A549 (cell line): ENCODE measurements around the gene LRRC3. TPM values are rescaled to one million over a fixed set of nuclear protein-coding genes. Genes with fewer than 3 reads are reported as not detected.

Source experiments
- ATAC-seq, 2 experiments: fragments of 200-7000 bp in 1 of 2; fragments of >200 bp in 1 of 2; cut with Nextera tagmentation in 1 of 2; cut with Tn5 transposase in 1 of 2; 3 replicates each; pipeline versions ENCODE4 v1.8.0 to v1.9.1; 2018 to 2020; ENCODE audit warnings: mild to moderate bottlenecking in 1 of 2, moderate library complexity in 1 of 2
- CTCF ChIA-PET: fragments of 300-600 bp; sonication (Branson Sonifier 250); formaldehyde crosslinking; extraction: SDS; loops from one replicate; lab custom pipeline; 2021; ENCODE audit warnings: antibody characterized with exemption, inconsistent platforms; lab: Yijun Ruan, JAX
- POLR2A ChIA-PET: fragments of 350-600 bp; formaldehyde crosslinking; extraction: SDS; loops from one replicate; lab custom pipeline; 2021; ENCODE audit warnings: antibody characterized with exemption, inconsistent platforms; lab: Yijun Ruan, JAX
- DNase-seq, 2 experiments: peaks; one replicate each; pipeline versions ENCODE4 v3.0.0 to v3.0.0-alpha.2; 2011 to 2016; ENCODE audit warnings: low read depth in 1 of 2, low spot score in 1 of 2
- FAIRE-seq: peaks from 2 replicates; lab custom pipeline; 2011; peaks lifted over from hg19 to GRCh38; lab: Jason Lieb, UNC
- H3K27ac ChIP-seq, 2 experiments: fragments of >200 bp; sonication (Bioruptor Twin); formaldehyde crosslinking; 3 replicates each; pipeline ENCODE4 v1.5.1; 2016 to 2017
- H3K4me1 ChIP-seq: fragments of >200 bp; sonication (Bioruptor Twin); formaldehyde crosslinking; 3 replicates; pipeline ENCODE4 v1.6.1; 2016
- H3K4me2 ChIP-seq: fragments of >200 bp; sonication (Bioruptor Twin); formaldehyde crosslinking; 3 replicates; pipeline ENCODE4 v1.6.1; 2016
- H3K4me3 ChIP-seq: fragments of >200 bp; sonication (Bioruptor Twin); formaldehyde crosslinking; 3 replicates; pipeline ENCODE4 v1.5.1; 2016
- H3K9me3 ChIP-seq: fragments of >200 bp; sonication (Bioruptor Twin); formaldehyde crosslinking; 3 replicates; pipeline ENCODE4 v1.6.1; 2016
- BCL3 ChIP-seq: fragments of >200 bp; sonication (Bioruptor Twin); formaldehyde crosslinking; IDR thresholded peaks from 3 replicates; pipeline ENCODE4 v1.6.1; 2016
- BHLHE40 ChIP-seq: IDR thresholded peaks from 2 replicates; pipeline ENCODE4 v1.6.1; 2012; ENCODE audit warnings: low read depth, low read length, inconsistent platforms
- CBX8 ChIP-seq: fragments of 200-600 bp; sonication (generic); IDR thresholded peaks from 2 replicates; pipeline ENCODE4 v1.6.1; 2016
- CHD2 ChIP-seq: fragments of 150-350 bp; IDR thresholded peaks from 2 replicates; pipeline ENCODE4 v1.6.1; 2014; ENCODE audit warnings: low read length; ENCODE audit not compliant: partially characterized antibody
- CHD4 ChIP-seq: fragments of 200-600 bp; sonication (generic); IDR thresholded peaks from 2 replicates; pipeline ENCODE4 v1.6.1; 2016; ENCODE audit warnings: antibody characterized with exemption, mild to moderate bottlenecking, borderline replicate concordance
- E2F6 ChIP-seq: IDR thresholded peaks from 2 replicates; pipeline ENCODE4 v1.6.1; 2012; ENCODE audit warnings: low read depth, borderline replicate concordance
- EHF ChIP-seq: fragments of 250-450 bp; sonication (Bioruptor Pico); IDR thresholded peaks from 2 replicates; pipeline ENCODE4 v1.5.0; 2020; ENCODE audit warnings: mild to moderate bottlenecking
- EHMT2 ChIP-seq: fragments of 200-600 bp; sonication (generic); IDR thresholded peaks from 2 replicates; pipeline ENCODE4 v1.6.1; 2016; ENCODE audit warnings: antibody characterized with exemption, low read depth, mild to moderate bottlenecking, moderate library complexity
- FOSB ChIP-seq: fragments of 250-450 bp; sonication (Bioruptor Pico); IDR thresholded peaks from 2 replicates; pipeline ENCODE4 v1.5.0; 2020; ENCODE audit warnings: mild to moderate bottlenecking, moderate library complexity
- HDAC2 ChIP-seq: fragments of 200-600 bp; sonication (generic); IDR thresholded peaks from 2 replicates; pipeline ENCODE4 v1.6.1; 2016
- HES2 ChIP-seq: fragments of >200 bp; sonication (Bioruptor Twin); formaldehyde crosslinking; IDR thresholded peaks from 2 replicates; pipeline ENCODE4 v1.6.1; 2016
- HMGXB4 ChIP-seq: fragments of 250-450 bp; sonication (Bioruptor Pico); IDR thresholded peaks from 2 replicates; pipeline ENCODE4 v1.5.0; 2021; ENCODE audit warnings: mild to moderate bottlenecking, moderate library complexity, borderline replicate concordance
- HOXB5 ChIP-seq: fragments of 250-450 bp; sonication (Bioruptor Pico); IDR thresholded peaks from 2 replicates; pipeline ENCODE4 v1.5.0; 2020; ENCODE audit warnings: mild to moderate bottlenecking, moderate library complexity
- JUN ChIP-seq, 2 experiments: fragments of >200 bp; sonication (Bioruptor Twin); formaldehyde crosslinking; IDR thresholded peaks; 2 replicates in 1 of 2; 3 replicates in 1 of 2; pipeline ENCODE4 v1.6.1; 2016 to 2017
- JUNB ChIP-seq: fragments of >200 bp; sonication (Bioruptor Twin); formaldehyde crosslinking; IDR thresholded peaks from 2 replicates; pipeline ENCODE4 v1.6.1; 2016
- KDM1A ChIP-seq: fragments of 200-600 bp; sonication (generic); IDR thresholded peaks from 2 replicates; pipeline ENCODE4 v1.6.1; 2016; ENCODE audit warnings: low read depth, mild to moderate bottlenecking
- MAFK ChIP-seq: fragments of 450-650 bp; IDR thresholded peaks from 2 replicates; pipeline ENCODE4 v1.6.1; 2014; ENCODE audit not compliant: partially characterized antibody
- MAZ ChIP-seq: fragments of 150-350 bp; IDR thresholded peaks from 2 replicates; pipeline ENCODE4 v1.6.1; 2014; ENCODE audit warnings: antibody characterized with exemption, low read depth, low read length, borderline replicate concordance
- MYC ChIP-seq: IDR thresholded peaks from 2 replicates; pipeline ENCODE4 v1.6.1; 2012; ENCODE audit warnings: mild to moderate bottlenecking, inconsistent platforms, low read length, improper control_type of control experiment, borderline replicate concordance
- NR3C1 ChIP-seq: fragments of >200 bp; sonication (Bioruptor Twin); formaldehyde crosslinking; IDR thresholded peaks from 3 replicates; pipeline ENCODE4 v1.6.1; 2017
- RARB ChIP-seq: fragments of 250-450 bp; sonication (Bioruptor Pico); IDR thresholded peaks from 2 replicates; pipeline ENCODE4 v1.8.0; 2021; ENCODE audit warnings: mild to moderate bottlenecking, moderate library complexity
- RCOR1 ChIP-seq: fragments of 150-350 bp; IDR thresholded peaks from 2 replicates; pipeline ENCODE4 v1.6.1; 2014; ENCODE audit warnings: antibody characterized with exemption, low read length, low read depth
- RFX5 ChIP-seq: fragments of 450-650 bp; IDR thresholded peaks from 2 replicates; pipeline ENCODE4 v1.7.1; 2014; ENCODE audit warnings: antibody characterized with exemption, mild to moderate bottlenecking, moderate library complexity
- RNF2 ChIP-seq: fragments of 200-600 bp; sonication (generic); IDR thresholded peaks from 2 replicates; pipeline ENCODE4 v1.6.1; 2016; ENCODE audit warnings: low read depth, mild to moderate bottlenecking, antibody characterized with exemption, moderate library complexity, borderline replicate concordance
- SMC3 ChIP-seq: fragments of >200 bp; sonication (Bioruptor Twin); formaldehyde crosslinking; IDR thresholded peaks from 3 replicates; pipeline ENCODE4 v1.6.1; 2018; ENCODE audit warnings: inconsistent platforms
- TP53 ChIP-seq: fragments of 250-450 bp; sonication (Bioruptor Pico); IDR thresholded peaks from 2 replicates; pipeline ENCODE4 v1.5.0; 2021; ENCODE audit warnings: mild to moderate bottlenecking, moderate library complexity
- ZFP36 ChIP-seq: fragments of 450-650 bp; IDR thresholded peaks from 2 replicates; pipeline ENCODE4 v1.6.1; 2014; ENCODE audit warnings: borderline replicate concordance; ENCODE audit not compliant: partially characterized antibody
- ZSCAN20 ChIP-seq: fragments of 250-450 bp; sonication (Bioruptor Pico); IDR thresholded peaks from 2 replicates; pipeline ENCODE4 v1.8.0; 2022; ENCODE audit warnings: mild to moderate bottlenecking, moderate library complexity
- WGBS: methylation state at CpG from one replicate; pipeline ENCODE4 v1.1.6; 2017; ENCODE audit errors: missing lambda C conversion rate; 5-methylcytosine and 5-hydroxymethylcytosine counted together
- polyA plus RNA-seq, 4 experiments: library from polyadenylated mRNA; depleted of rRNA in 3 of 4; stranded (reverse); fragments of >200 nt; fragmentation: RNase III in 1 of 4; extraction: RNeasy Plus Mini Kit Qiagen cat#74134 plus additional on column Dnase treatment in 1 of 4; gene quantifications; 2 replicates in 3 of 4; 3 replicates in 1 of 4; pipeline ENCODE4 v1.2.3, GENCODE V29; 2011 to 2017
- TF ChIP-seq, protein P1 (sequence below): fragments of 150-350 bp; IDR thresholded peaks from 2 replicates; pipeline ENCODE4 v1.6.1; 2014; ENCODE audit warnings: low read depth, mild to moderate bottlenecking, low read length
- TF ChIP-seq, protein P2 (sequence below): fragments of >200 bp; sonication (Bioruptor Twin); formaldehyde crosslinking; IDR thresholded peaks from 3 replicates; pipeline ENCODE4 v1.5.1; 2016

LRRC3 gene
- polyA plus RNA-seq, 2 of the 4 experiments (the other 2 are of a cell fraction), result 0.59 to 1.1 TPM

GRCh38 chr21:44461005-44461404 lies 5.7 kb downstream of the LRRC3 start (continued):
- no peak for TF ChIP-seq HDAC2

DNA sequence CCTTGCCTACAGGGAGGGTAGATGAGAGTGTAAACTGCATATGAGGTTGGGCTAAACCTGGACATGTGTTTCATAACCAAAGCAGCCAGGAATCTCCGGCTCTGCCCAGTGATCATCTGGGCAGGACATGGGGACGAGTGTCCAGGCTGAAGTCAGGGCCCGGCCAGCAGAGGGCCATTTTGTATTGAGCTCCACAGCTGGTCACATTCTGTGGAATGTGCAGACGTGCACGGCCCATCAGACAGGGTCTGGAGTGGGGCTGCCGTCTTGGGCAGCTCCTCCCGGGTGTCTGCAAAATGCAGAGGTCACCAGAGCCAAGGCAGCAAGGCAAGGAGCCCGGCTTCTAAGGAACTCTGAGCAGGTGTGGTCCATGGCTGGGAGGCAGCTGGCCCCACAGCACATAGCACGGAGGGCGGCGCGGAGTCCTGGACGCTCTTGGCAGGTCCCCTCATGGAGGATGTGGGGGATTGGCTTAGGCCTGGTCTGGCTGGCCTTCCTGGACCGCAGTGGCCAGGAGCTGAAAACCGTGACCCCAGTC lies 6.2 kb downstream of the LRRC3 start:
- Histone ChIP-seq H3K4me3 (no peak overlapping the region), H3K4me1 (no peaks in the 10 kb centered on the region), H3K27ac (no peak overlapping the region), H3K4me2 (no peak overlapping the region), H3K9me3 (no peaks in the 10 kb centered on the region)
- ChIA-PET CTCF (interaction anchor here (0.8 to 1.4 kb wide), 3 partner anchors 9 to 322 kb away, joined by 3 to 5 read pairs (median 4); no protein-coding TSS in a partner anchor), POLR2A (no interaction called here)
- TF ChIP-seq KDM1A (no peak), CBX8 (no peak), NR3C1 (no peak), TP53 (CRISPR knock-in tag) (no peak), MYC (no peak), RCOR1 (no peak), ZFP36 (no peak), HOXB5 (CRISPR knock-in tag) (no peak), JUN (IDR thresholded peaks at IDR 0.05) (no peak), RARB (CRISPR knock-in tag) (no peak), EHF (no peak), ZSCAN20 (CRISPR knock-in tag) (no peak), CHD4 (no peak), MAZ (no peak)
- TF ChIP-seq, protein P1, sequence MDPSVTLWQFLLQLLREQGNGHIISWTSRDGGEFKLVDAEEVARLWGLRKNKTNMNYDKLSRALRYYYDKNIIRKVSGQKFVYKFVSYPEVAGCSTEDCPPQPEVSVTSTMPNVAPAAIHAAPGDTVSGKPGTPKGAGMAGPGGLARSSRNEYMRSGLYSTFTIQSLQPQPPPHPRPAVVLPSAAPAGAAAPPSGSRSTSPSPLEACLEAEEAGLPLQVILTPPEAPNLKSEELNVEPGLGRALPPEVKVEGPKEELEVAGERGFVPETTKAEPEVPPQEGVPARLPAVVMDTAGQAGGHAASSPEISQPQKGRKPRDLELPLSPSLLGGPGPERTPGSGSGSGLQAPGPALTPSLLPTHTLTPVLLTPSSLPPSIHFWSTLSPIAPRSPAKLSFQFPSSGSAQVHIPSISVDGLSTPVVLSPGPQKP, result no peak
- no peak for DNase-seq
- WGBS, result 64% methylated on average over 5 of the region's 15 CpGs
- ATAC-seq, result peak in 1 of 2 experiments; percentile 72; a peak in 3 of 6 replicates
- no peak for FAIRE-seq

- WGBS, result 85% methylated on average over 12 of the region's 25 CpGs
- ATAC-seq (no peak), DNase-seq (no peak), FAIRE-seq (no peak)
- Histone ChIP-seq H3K9me3 (no peaks in the 10 kb centered on the region), H3K27ac (no peak overlapping the region), H3K4me3 (no peak overlapping the region), H3K4me2 (no peak overlapping the region), H3K4me1 (no peaks in the 10 kb centered on the region)
- ChIA-PET CTCF (interaction anchor here (0.8 to 1.4 kb wide), 3 partner anchors 10 to 322 kb away, joined by 3 to 5 read pairs (median 4); no protein-coding TSS in a partner anchor), POLR2A (no interaction called here)
- TF ChIP-seq CHD2 (no peak), MAFK (no peak), RFX5 (no peak), HES2 (no peak), BCL3 (no peak), E2F6 (no peak), SMC3 (no peak), FOSB (no peak), CBX8 (no peak), JUNB (no peak), BHLHE40 (no peak), EHMT2 (no peak), HMGXB4 (CRISPR knock-in tag) (no peak), RNF2 (no peak)
- TF ChIP-seq, protein P2, sequence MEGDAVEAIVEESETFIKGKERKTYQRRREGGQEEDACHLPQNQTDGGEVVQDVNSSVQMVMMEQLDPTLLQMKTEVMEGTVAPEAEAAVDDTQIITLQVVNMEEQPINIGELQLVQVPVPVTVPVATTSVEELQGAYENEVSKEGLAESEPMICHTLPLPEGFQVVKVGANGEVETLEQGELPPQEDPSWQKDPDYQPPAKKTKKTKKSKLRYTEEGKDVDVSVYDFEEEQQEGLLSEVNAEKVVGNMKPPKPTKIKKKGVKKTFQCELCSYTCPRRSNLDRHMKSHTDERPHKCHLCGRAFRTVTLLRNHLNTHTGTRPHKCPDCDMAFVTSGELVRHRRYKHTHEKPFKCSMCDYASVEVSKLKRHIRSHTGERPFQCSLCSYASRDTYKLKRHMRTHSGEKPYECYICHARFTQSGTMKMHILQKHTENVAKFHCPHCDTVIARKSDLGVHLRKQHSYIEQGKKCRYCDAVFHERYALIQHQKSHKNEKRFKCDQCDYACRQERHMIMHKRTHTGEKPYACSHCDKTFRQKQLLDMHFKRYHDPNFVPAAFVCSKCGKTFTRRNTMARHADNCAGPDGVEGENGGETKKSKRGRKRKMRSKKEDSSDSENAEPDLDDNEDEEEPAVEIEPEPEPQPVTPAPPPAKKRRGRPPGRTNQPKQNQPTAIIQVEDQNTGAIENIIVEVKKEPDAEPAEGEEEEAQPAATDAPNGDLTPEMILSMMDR, result no peak
Measured at GRCh38 chr21:44462086-44462833, 7.0 kb downstream of the LRRC3 start.
